Suppressor macrophage treated with lipopolysaccharide for 4 hours (primary cell): ENCODE data around the gene SNRNP200.

Experiments used
- DNase-seq: peaks from one replicate; pipeline ENCODE4 v3.0.0-alpha.2; 2020

SNRNP200 gene

DNA sequence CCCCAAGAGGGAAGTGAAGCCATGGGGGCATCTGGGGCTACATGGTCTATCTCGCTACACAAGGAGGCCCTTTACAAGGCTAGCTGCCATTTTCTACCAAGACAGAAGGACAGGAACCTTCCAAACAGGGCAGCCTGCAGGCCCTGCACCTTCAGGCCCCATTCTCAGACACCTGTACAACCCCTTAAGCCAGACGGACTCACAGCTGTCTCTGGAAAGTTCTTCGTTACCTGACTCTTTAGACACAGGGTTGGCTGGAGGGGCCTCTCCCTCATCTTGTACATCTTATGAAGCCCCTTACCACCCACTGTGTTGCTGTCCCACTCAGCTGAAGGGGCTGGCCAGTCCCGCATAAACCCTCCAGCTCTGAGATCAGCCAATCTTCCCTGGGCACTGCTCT lies 56.7 kb downstream of the SNRNP200 start:
- DNase-seq = no peak

DNA sequence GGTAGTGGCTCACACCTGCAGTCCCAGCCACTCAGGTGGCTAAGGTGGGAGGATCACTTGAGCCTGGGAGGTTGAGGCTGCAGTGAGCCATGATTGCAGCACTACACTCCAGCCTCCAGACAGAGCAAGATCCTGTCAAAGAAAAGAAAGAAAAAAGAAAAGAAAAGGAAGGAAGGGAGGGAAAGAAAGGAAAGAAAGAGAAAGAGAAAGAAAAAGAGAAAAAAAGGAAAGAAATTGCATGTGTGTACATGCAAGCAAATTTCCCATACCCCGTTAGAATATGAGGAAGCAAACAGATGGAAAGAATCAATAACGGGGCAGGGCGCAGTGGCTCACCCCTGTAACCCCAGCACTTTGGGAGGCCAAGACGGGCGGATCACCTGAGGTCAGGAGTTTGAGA lies 57.5 kb downstream of the SNRNP200 start:
- DNase-seq = no peak

- peak; percentile 72 for DNase-seq
Observed at GRCh38 chr2:96247009-96247408, 58.3 kb downstream of the SNRNP200 start.

GRCh38 chr2:96245609-96246390 lies 59.5 kb downstream of the SNRNP200 start:
- DNase-seq = peak; percentile 95

DNA sequence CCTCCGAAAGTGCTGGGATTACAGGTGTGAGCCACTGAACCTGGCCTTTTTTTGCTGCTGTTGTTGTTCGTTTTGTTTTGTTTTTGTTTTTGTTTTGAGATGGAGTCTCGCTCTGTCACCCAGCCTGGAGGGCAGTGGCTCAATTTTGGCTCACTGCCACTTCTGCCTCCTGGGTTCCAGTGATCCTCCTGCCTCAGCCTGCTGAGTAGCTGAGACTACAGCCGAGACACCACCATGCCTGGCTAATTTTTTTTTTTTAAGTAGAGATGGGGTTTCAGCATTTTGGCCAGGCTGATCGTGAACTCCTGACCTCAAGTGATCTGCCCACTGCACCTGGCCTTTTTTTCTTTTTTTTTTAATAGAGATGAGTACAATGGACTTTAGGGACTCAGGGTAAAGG lies 61.5 kb downstream of the SNRNP200 start:
- no peak for DNase-seq

DNA sequence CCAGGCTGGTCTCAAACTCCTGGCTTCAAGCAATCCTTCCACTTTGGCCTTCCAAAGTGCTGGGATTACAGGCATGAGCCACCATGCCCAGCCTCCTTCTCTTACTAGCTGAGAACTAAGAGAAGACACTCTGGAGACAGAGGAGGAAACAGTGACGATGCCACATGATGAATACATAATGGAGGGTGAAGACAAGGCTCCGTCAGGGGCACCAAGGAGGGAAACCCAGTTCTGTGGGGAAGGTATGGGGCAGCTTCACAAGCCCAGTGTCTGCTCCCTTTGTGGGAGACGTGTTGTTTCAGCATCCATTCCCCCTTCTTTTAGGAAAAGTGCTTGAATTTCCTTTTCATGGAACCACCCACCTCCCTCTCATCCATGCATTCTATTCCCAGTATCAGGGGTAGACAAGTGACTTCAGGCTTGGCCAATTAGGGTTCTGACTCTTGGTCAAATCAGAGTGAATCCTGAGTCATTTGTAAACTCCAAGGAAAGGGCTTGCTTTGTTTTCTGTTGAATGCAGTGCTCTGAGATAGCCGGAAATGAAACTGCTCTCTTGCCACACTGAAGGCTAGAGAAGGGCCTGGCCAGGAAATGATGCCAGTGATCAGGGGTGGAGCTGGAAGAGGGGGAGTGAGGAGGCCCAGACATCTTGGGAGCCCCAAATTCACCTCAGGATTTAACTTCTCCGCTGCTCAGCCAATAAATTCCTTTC lies 63.3 kb downstream of the SNRNP200 start:
- DNase-seq = peak; percentile 95

- no peak for DNase-seq
Observed at GRCh38 chr2:96241227-96241626, 64.1 kb downstream of the SNRNP200 start.

DNA sequence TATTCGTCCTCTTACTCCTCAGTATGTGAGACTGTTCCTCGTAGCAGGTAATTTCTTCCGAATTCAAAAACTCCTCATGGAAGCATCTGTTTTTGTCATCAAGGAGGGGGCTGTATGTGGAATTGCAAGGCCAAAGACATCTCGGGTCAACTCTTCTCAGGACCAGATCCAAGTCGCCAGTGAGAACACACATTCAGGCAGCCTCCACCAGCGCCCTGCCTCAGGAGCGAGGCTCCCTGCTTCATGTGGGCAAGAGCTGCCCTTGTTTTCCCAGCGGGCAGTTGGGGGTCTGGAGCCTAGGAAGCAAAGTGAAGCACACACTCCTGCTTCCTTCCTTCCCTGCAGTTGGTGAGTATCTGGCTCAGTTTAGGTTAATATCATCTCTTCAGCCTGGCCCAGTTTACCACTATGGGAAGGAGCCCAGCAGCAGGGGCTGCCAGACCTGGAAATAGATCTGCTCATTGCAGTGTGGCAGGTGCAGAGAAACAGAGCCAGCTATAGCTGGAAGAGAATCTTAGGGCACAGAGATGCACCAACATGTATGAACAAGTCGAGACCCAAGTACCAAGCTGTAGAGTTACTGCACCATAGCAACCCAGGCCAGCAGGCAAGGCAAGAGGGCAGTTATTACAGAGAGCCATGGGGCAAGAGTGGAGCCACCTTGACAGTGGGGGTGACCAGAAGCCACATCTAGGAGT lies 64.9 kb downstream of the SNRNP200 start:
- no peak for DNase-seq

DNA sequence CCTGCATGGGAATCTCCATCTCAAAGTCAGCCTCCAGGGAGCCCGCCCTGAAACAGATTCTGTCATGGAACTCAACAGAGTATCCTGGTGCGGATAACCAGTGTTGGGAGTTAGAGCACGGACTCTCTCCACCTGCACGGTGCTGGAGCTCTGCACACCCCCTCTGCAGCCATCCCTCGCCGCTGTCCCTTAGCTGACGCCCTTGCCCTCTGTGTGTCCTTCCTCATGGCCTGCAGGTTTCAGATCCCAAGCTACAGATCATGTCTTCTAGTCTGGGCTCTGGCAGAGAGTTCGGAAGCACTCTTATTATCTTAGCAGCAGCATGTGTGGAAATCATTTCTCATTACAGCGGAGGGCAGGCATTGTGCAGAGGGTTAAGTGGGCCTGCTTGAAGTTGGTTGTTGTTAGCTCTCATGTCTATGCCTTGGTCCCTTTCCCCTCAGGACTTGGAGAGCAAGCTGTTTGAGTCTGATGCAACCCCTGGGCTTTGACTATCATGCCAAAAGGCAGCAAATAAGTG lies 65.5 kb downstream of the SNRNP200 start:
- DNase-seq = no peak

- DNase-seq = no peak
Observed at GRCh38 chr2:96239091-96239490, 66.3 kb downstream of the SNRNP200 start.

- DNase-seq = no peak
Observed at GRCh38 chr2:96238266-96238665, 67.1 kb downstream of the SNRNP200 start.

- DNase-seq = no peak
Observed at GRCh38 chr2:96236882-96237281, 68.5 kb downstream of the SNRNP200 start.

GRCh38 chr2:96233880-96234316 lies 71.4 kb downstream of the SNRNP200 start:
- DNase-seq = peak; percentile 44

DNA sequence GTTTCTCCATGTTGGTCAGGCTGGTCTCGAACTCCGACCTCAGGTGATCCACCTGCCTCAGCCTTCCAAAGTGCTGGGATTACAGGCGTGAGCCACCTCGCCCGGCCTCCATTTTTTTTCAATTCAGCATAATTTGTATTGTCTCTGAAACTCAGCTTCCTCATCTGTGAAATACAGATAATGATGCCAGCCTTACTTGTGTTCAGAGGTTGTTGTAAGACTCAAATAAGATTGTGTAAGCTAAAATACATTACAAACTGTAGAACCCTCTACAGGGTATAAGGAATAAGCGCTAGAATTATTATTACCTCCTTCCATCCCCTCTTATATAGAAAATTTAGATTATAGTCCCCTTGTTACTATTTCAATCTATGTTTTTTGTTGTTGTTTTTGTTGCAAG lies 71.9 kb downstream of the SNRNP200 start:
- DNase-seq = peak; percentile 40

GRCh38 chr2:96231316-96231715 lies 74.0 kb downstream of the SNRNP200 start:
- no peak for DNase-seq

- DNase-seq = peak; percentile 89
Observed at GRCh38 chr2:96225016-96225533, 80.3 kb downstream of the SNRNP200 start.
